ENCODE data around the gene NCK1. TPM values are rescaled to one million over a fixed set of nuclear protein-coding genes. Genes with fewer than 3 reads are reported as not detected.
"Not testable (repeated sequence)": the region's sequence is repeated elsewhere in the genome, so short reads cannot be mapped to it uniquely, and the experiment has no call there.

The NCK1 gene
- polyA plus RNA-seq, 2 donors = 23.3 to 37.0 TPM

DNA sequence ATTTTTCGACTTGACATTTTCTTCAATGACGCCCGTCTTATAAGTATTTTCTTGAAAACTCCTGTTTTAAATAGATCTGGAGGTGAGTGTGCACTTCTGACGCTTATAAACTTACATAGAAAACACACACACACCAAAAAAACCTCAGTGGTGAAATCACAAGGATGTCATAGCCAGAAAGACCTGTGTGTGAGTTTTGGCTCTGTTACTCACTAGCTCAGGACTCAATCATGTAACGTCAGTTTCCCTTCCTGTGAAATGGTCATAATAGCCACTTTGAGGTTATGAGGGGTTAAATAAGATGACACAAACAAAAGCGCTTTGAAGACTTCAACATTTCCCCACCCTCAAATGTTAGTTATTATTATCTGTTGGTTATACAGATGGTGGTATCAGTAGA, 97.6 kb downstream of the NCK1 start:
- no peaks in the 10 kb centered on the region for H3K27me3 ChIP-seq (ENCODE audit: control insufficient read depth in 1 of 2, insufficient read depth in 2 of 2, low read length in 2 of 2)
- no peaks in the 10 kb centered on the region for H3K9me3 ChIP-seq (ENCODE audit: control insufficient read depth in 2 of 2, insufficient read depth in 1 of 2, low read depth in 1 of 2, low read length in 1 of 2)
- peak overlapping the region; percentile 84 to 98 for H3K27ac ChIP-seq (ENCODE audit: low read depth in 2 of 2, low read length in 1 of 2)
- peak overlapping the region in 1 of 2 donors; percentile 88 for H3K4me3 ChIP-seq (ENCODE audit: low read depth in 1 of 2, low read length in 2 of 2)
- H3K4me1 ChIP-seq (ENCODE audit: control insufficient read depth in 2 of 2, insufficient read depth in 2 of 2, low read length in 1 of 2) = peaks cover 0 to 5% of the 10 kb centered on the region in 2 donors
- 74 to 77% methylated on average over 6 of the region's 6 CpGs for WGBS, 2 donors
- H3K36me3 ChIP-seq (ENCODE audit: control insufficient read depth in 2 of 2, insufficient read depth in 2 of 2, low read length in 1 of 2) = no peaks in the 10 kb centered on the region

DNA sequence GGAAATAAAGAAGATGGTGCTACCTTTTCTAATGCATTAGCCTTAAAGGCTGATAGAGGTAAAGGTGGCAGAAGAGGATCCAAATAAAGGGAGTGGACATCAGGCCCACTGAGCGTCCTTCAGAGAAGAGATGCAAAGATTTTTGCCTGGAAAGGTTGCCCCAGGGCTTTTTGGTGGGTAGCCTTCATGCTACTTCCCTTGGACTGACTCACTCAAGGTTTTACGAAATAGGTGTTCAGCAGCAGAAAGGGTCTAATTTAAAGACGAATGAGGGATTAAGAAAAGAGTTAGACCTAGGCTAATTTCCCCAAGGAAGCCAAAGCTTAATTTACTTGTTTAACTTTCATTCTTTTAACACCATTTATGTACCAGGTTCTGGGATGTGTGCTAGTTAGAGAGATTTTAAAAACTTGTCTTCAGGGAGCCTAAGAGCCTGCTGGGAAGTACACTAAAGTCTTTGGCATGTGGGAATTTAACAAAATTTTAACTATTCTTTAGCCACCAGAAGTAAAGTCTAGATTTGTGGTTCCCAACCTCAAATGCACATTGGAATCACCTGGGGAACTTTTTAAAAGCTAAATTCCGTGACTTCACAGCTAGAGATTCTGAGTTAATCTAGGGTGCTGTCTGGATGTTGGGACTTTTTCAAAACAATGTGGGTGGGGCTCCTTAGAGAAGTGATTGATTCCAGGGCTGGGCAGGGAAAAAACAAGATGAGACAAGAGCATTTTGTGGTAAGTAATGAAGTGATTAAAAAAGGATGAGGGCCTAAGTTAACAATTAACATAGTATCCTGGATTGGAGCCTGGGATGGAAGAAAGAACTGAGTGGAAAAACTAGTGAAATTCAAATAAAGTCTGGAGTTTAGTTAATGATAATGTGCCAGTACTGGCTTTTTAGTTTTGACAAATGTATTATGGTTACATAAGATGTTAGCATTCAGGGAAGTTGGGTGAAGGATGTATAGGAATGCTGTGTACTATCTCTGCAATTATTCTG, 99.1 kb downstream of the NCK1 start:
- H3K36me3 ChIP-seq (ENCODE audit: control insufficient read depth in 2 of 2, insufficient read depth in 2 of 2, low read length in 1 of 2) = no peaks in the 10 kb centered on the region
- no peaks in the 10 kb centered on the region for H3K4me1 ChIP-seq (ENCODE audit: control insufficient read depth in 2 of 2, insufficient read depth in 2 of 2, low read length in 1 of 2)
- no peaks in the 10 kb centered on the region for H3K9me3 ChIP-seq (ENCODE audit: control insufficient read depth in 2 of 2, insufficient read depth in 1 of 2, low read depth in 1 of 2, low read length in 1 of 2)
- H3K4me3 ChIP-seq (ENCODE audit: low read depth in 1 of 2, low read length in 2 of 2) = peak overlapping the region in 1 of 2 donors; percentile 35
- H3K27ac ChIP-seq (ENCODE audit: low read depth in 2 of 2, low read length in 1 of 2) = peak overlapping the region; percentile 81 to 84
- H3K27me3 ChIP-seq (ENCODE audit: control insufficient read depth in 1 of 2, insufficient read depth in 2 of 2, low read length in 2 of 2) = no peaks in the 10 kb centered on the region
- WGBS, 2 donors = 48 to 65% methylated on average over 4 of the region's 4 CpGs

DNA sequence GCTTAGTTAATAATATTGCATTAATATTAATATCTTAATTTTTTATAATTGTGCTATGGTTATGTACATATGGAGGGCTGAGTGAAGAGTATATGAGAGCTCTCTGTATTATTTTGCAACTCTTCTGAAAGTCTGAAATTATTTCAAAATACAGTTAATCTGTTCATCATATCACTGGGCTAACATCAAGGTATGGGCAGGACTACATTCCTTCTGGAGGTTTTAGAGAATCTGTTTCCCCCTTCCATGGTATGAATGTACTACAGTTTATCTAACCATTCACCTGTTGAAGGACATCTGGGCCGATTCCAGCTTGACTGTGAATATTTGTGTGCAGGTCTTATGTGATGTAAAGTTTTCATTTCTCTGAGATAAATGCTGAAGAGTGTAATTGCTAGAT, 100.9 kb downstream of the NCK1 start:
- Histone ChIP-seq H3K9me3 (ENCODE audit: control insufficient read depth in 2 of 2, insufficient read depth in 1 of 2, low read depth in 1 of 2, low read length in 1 of 2) (no peaks in the 10 kb centered on the region), H3K36me3 (ENCODE audit: control insufficient read depth in 2 of 2, insufficient read depth in 2 of 2, low read length in 1 of 2) (no peaks in the 10 kb centered on the region), H3K4me3 (ENCODE audit: low read depth in 1 of 2, low read length in 2 of 2) (no peak overlapping the region), H3K27ac (ENCODE audit: low read depth in 2 of 2, low read length in 1 of 2) (no peak overlapping the region), H3K27me3 (ENCODE audit: control insufficient read depth in 1 of 2, insufficient read depth in 2 of 2, low read length in 2 of 2) (no peaks in the 10 kb centered on the region), H3K4me1 (ENCODE audit: control insufficient read depth in 2 of 2, insufficient read depth in 2 of 2, low read length in 1 of 2) (no peaks in the 10 kb centered on the region)
- WGBS, 2 donors = 53 to 65% methylated on average over 1 of the region's 1 CpG

DNA sequence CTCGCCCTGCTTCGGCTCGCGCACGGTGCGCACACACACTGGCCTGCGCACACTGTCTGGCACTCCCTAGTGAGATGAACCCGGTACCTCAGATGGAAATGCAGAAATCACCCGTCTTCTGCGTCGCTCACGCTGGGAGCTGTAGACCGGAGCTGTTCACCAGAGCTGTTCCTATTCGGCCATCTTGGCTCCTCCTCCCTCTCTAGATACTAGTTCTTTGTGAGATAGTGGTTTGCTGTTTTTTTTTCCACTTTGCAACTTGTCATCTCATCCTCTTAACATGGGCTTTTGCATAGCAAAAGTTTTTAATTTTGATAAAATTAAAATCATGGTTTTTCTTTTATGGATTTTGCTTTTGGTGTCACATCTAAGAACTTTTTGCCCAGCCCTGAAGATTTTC, 107.5 kb downstream of the NCK1 start:
- H3K4me1 ChIP-seq (ENCODE audit: control insufficient read depth in 2 of 2, insufficient read depth in 2 of 2, low read length in 1 of 2); H3K36me3 ChIP-seq (ENCODE audit: control insufficient read depth in 2 of 2, insufficient read depth in 2 of 2, low read length in 1 of 2); H3K9me3 ChIP-seq (ENCODE audit: control insufficient read depth in 2 of 2, insufficient read depth in 1 of 2, low read depth in 1 of 2, low read length in 1 of 2); H3K27me3 ChIP-seq (ENCODE audit: control insufficient read depth in 1 of 2, insufficient read depth in 2 of 2, low read length in 2 of 2); H3K27ac ChIP-seq (ENCODE audit: low read depth in 2 of 2, low read length in 1 of 2); H3K4me3 ChIP-seq (ENCODE audit: low read depth in 1 of 2, low read length in 2 of 2): not testable (repeated sequence)
- 88 to 97% methylated on average over 5 to 6 of the region's 14 CpGs for WGBS, 2 donors

DNA sequence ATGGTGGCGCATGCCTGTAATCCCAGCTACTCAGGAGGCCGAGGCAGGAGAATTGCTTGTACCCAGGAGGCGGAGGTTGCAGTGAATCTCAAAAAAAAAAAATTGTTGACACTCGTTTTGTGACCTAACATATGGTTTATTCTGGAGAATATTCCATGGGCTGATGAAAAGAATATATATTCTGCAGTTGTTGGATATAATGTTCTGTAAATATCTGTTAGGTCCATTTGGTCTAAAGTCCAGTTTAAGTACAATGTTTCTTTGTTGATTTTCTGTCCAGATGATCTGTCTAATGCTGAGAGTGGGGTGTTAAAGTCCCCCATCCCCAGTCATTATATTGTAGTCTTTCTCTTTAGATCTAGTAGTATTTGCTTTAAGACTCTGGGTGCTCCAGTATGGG, 111.3 kb downstream of the NCK1 start:
- H3K27me3 ChIP-seq (ENCODE audit: control insufficient read depth in 1 of 2, insufficient read depth in 2 of 2, low read length in 2 of 2) = no peaks in the 10 kb centered on the region
- 94 to 97% methylated on average over 4 of the region's 4 CpGs for WGBS, 2 donors
- no peak overlapping the region for H3K4me3 ChIP-seq (ENCODE audit: low read depth in 1 of 2, low read length in 2 of 2)
- H3K4me1 ChIP-seq (ENCODE audit: control insufficient read depth in 2 of 2, insufficient read depth in 2 of 2, low read length in 1 of 2) = peaks cover 5 to 9% of the 10 kb centered on the region in 2 donors
- H3K27ac ChIP-seq (ENCODE audit: low read depth in 2 of 2, low read length in 1 of 2) = no peak overlapping the region
- no peaks in the 10 kb centered on the region for H3K9me3 ChIP-seq (ENCODE audit: control insufficient read depth in 2 of 2, insufficient read depth in 1 of 2, low read depth in 1 of 2, low read length in 1 of 2)
- H3K36me3 ChIP-seq (ENCODE audit: control insufficient read depth in 2 of 2, insufficient read depth in 2 of 2, low read length in 1 of 2) = peaks cover 0 to 5% of the 10 kb centered on the region in 2 donors

DNA sequence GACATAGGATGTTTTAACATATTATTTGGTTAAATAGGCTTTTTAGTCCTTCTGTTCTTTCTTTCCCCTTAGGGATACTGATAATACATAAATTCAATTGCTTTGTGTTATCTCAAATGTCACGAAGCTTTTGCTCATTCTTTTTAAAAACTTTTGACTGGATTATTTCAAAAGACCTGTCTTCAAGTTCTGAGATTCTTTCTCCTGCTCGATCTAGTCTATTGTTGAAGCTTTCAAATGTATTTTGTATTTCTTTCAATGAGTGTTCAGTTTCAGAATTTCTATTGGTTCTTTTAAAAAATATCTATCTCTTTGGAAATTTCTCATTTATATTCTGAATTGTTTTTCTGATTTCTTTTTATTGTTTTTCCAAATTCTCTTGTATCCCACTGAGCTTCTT, 112.7 kb downstream of the NCK1 start:
- WGBS, 2 donors = 47 to 66% methylated on average over 2 of the region's 2 CpGs
- Histone ChIP-seq H3K4me1 (ENCODE audit: control insufficient read depth in 2 of 2, insufficient read depth in 2 of 2, low read length in 1 of 2) (peaks cover 5 to 13% of the 10 kb centered on the region in 2 donors), H3K27ac (ENCODE audit: low read depth in 2 of 2, low read length in 1 of 2) (no peak overlapping the region), H3K9me3 (ENCODE audit: control insufficient read depth in 2 of 2, insufficient read depth in 1 of 2, low read depth in 1 of 2, low read length in 1 of 2) (no peaks in the 10 kb centered on the region), H3K27me3 (ENCODE audit: control insufficient read depth in 1 of 2, insufficient read depth in 2 of 2, low read length in 2 of 2) (no peaks in the 10 kb centered on the region), H3K36me3 (ENCODE audit: control insufficient read depth in 2 of 2, insufficient read depth in 2 of 2, low read length in 1 of 2) (peaks cover 0 to 5% of the 10 kb centered on the region in 2 donors), H3K4me3 (ENCODE audit: low read depth in 1 of 2, low read length in 2 of 2) (no peak overlapping the region)

DNA sequence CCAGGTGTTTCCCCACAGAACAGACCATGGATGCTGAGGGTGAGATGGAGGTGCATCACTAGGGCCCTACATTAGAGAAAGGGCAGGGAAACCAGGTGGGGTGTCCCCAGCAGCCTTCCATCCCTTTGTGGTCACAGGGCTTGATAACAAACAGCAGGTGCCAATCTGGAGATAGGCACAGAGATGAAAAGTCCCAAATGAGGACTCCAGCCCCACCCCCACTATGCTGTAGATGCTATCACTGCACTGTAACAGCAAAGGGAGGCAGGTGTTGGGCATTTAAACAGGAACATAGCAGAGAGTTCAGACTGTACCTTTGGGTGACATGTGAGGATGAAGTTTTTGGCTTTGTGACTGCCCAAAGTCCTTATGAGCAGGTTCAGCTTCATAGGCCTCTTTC, 117.2 kb downstream of the NCK1 start:
- H3K9me3 ChIP-seq (ENCODE audit: control insufficient read depth in 2 of 2, insufficient read depth in 1 of 2, low read depth in 1 of 2, low read length in 1 of 2) = no peaks in the 10 kb centered on the region
- peak overlapping the region in 1 of 2 donors; percentile 6 for H3K27ac ChIP-seq (ENCODE audit: low read depth in 2 of 2, low read length in 1 of 2)
- no peaks in the 10 kb centered on the region for H3K27me3 ChIP-seq (ENCODE audit: control insufficient read depth in 1 of 2, insufficient read depth in 2 of 2, low read length in 2 of 2)
- peaks cover 5 to 13% of the 10 kb centered on the region in 2 donors for H3K4me1 ChIP-seq (ENCODE audit: control insufficient read depth in 2 of 2, insufficient read depth in 2 of 2, low read length in 1 of 2)
- no peak overlapping the region for H3K4me3 ChIP-seq (ENCODE audit: low read depth in 1 of 2, low read length in 2 of 2)
- peaks cover 0 to 12% of the 10 kb centered on the region in 2 donors for H3K36me3 ChIP-seq (ENCODE audit: control insufficient read depth in 2 of 2, insufficient read depth in 2 of 2, low read length in 1 of 2)

DNA sequence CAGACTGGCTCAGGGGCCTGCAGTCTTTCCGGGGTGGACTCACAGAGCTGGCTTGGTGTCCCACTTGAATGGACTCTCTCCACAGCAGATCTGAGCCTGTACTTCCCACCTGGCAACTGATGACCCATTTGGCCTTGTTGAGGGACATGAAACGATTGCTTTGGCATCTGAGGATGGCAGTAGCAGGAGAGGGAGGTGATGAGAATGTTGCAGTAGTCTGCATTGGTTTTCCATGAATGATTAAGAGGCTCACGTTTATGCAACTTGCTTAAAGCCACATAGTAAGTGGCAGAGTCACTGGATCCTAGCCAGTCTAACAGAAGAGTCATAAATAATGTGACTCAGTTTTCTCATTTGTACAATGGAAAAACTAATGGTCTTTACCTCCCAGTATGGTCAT, 117.7 kb downstream of the NCK1 start:
- H3K36me3 ChIP-seq (ENCODE audit: control insufficient read depth in 2 of 2, insufficient read depth in 2 of 2, low read length in 1 of 2) = peaks cover 0 to 13% of the 10 kb centered on the region in 2 donors
- H3K9me3 ChIP-seq (ENCODE audit: control insufficient read depth in 2 of 2, insufficient read depth in 1 of 2, low read depth in 1 of 2, low read length in 1 of 2) = no peaks in the 10 kb centered on the region
- peaks cover 5 to 13% of the 10 kb centered on the region in 2 donors for H3K4me1 ChIP-seq (ENCODE audit: control insufficient read depth in 2 of 2, insufficient read depth in 2 of 2, low read length in 1 of 2)
- no peaks in the 10 kb centered on the region for H3K27me3 ChIP-seq (ENCODE audit: control insufficient read depth in 1 of 2, insufficient read depth in 2 of 2, low read length in 2 of 2)
- 67 to 76% methylated on average over 3 of the region's 3 CpGs for WGBS, 2 donors
- no peak overlapping the region for H3K4me3 ChIP-seq (ENCODE audit: low read depth in 1 of 2, low read length in 2 of 2)
- no peak overlapping the region for H3K27ac ChIP-seq (ENCODE audit: low read depth in 2 of 2, low read length in 1 of 2)

DNA sequence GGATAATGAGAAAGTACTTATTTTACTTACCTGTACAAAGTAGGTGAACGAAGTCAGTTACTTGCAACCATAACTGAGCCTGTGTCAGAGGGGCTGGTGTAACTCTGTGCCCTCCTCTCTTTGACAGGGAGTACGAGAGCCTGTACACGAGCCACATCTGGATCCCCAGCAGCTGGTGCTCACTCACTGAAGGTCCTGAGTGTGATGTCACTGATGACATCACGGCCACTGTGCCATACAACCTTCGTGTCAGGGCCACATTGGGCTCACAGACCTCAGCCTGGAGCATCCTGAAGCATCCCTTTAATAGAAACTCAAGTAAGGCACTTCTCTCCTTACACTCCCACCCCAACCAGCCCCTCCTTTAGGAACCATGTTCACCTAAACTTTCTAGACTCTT, 120.0 kb downstream of the NCK1 start:
- 89 to 90% methylated on average over 5 of the region's 5 CpGs for WGBS, 2 donors
- H3K27ac ChIP-seq (ENCODE audit: low read depth in 2 of 2, low read length in 1 of 2) = no peak overlapping the region
- H3K36me3 ChIP-seq (ENCODE audit: control insufficient read depth in 2 of 2, insufficient read depth in 2 of 2, low read length in 1 of 2) = peaks cover 0 to 10% of the 10 kb centered on the region in 2 donors
- H3K4me3 ChIP-seq (ENCODE audit: low read depth in 1 of 2, low read length in 2 of 2) = no peak overlapping the region
- H3K9me3 ChIP-seq (ENCODE audit: control insufficient read depth in 2 of 2, insufficient read depth in 1 of 2, low read depth in 1 of 2, low read length in 1 of 2) = no peaks in the 10 kb centered on the region
- H3K4me1 ChIP-seq (ENCODE audit: control insufficient read depth in 2 of 2, insufficient read depth in 2 of 2, low read length in 1 of 2) = peaks cover 0 to 3% of the 10 kb centered on the region in 2 donors
- H3K27me3 ChIP-seq (ENCODE audit: control insufficient read depth in 1 of 2, insufficient read depth in 2 of 2, low read length in 2 of 2) = no peaks in the 10 kb centered on the region
